Activated T-cell treated with anti-CD3 and anti-CD28 coated beads, Interleukin-2, amount 50 U/mL, for 24 hours (primary cell): Measurements from ENCODE around the gene FILIP1.
"Not testable (repeated sequence)": the region's sequence is repeated elsewhere in the genome, so short reads cannot be mapped to it uniquely, and the experiment has no call there.

ENCODE experiments used
- DNase-seq: peaks from one replicate; pipeline ENCODE4 v3.0.0-alpha.2; 2020
- H3K27ac Mint-ChIP-seq: 2 replicates; pipeline ENCODE4 v1.8.0; 2020; ENCODE audit warnings: mild to moderate bottlenecking, mixed read lengths
- H3K27me3 Mint-ChIP-seq: 2 replicates; pipeline ENCODE4 v1.8.0; 2020; ENCODE audit warnings: mixed read lengths
- H3K36me3 Mint-ChIP-seq: 2 replicates; pipeline ENCODE4 v1.8.0; 2020; ENCODE audit warnings: low read depth, mixed read lengths
- H3K4me1 Mint-ChIP-seq: 2 replicates; pipeline ENCODE4 v1.8.0; 2020; ENCODE audit warnings: low read depth, mixed read lengths
- H3K4me3 Mint-ChIP-seq: 2 replicates; pipeline ENCODE4 v1.8.0; 2020; ENCODE audit warnings: mild to moderate bottlenecking, moderate library complexity, mixed read lengths
- H3K9me3 Mint-ChIP-seq: 2 replicates; pipeline ENCODE4 v1.8.0; 2020; ENCODE audit warnings: mixed read lengths

FILIP1 gene

DNA sequence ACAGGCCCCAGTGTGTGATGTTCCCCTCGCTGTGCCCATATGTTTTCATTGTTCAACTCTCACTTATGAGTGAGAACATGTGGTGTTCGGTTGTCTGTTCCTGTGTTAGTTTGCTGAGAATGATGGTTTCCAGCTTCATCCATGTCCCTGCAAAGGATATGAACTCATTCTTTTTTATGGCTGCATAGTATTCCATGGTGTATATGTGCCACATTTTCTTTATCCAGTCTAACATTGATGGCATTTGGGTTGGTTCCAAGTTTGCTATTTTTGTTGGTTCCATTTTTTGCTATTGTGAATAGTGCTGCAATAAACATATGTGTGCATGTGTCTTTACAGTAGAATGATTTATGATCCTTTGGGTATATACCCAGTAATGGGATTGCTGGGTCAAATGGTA, 83.0 kb downstream of the FILIP1 start:
- not testable (repeated sequence) for H3K9me3 Mint-ChIP-seq, H3K4me3 Mint-ChIP-seq, DNase-seq, H3K4me1 Mint-ChIP-seq, H3K27ac Mint-ChIP-seq, H3K36me3 Mint-ChIP-seq
- H3K27me3 Mint-ChIP-seq = peaks cover 33% of the 10 kb centered on the region

DNA sequence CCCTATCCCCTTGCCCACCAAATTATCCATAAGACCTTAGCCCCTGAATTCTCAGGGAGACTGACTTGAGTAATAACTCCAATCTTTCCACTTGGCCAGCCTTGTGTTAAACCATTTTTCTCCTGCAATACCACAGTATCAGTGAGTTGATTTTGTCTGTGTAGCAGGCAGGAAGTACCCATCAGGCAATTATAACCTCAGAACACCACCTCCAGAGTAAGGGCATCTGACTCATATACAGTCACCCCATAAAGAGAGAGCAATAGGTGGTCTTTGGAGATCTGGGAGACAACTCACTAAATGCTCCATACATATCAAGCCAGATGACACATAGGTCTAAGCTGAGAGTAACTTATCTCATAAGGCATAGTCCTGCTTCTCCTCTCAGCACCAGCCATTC, 83.7 kb downstream of the FILIP1 start:
- no peaks in the 10 kb centered on the region for H3K36me3 Mint-ChIP-seq
- H3K27ac Mint-ChIP-seq = no peak overlapping the region
- peaks cover 30% of the 10 kb centered on the region for H3K27me3 Mint-ChIP-seq
- no peak for DNase-seq
- H3K9me3 Mint-ChIP-seq = no peaks in the 10 kb centered on the region
- no peak overlapping the region for H3K4me3 Mint-ChIP-seq
- H3K4me1 Mint-ChIP-seq = no peaks in the 10 kb centered on the region

DNA sequence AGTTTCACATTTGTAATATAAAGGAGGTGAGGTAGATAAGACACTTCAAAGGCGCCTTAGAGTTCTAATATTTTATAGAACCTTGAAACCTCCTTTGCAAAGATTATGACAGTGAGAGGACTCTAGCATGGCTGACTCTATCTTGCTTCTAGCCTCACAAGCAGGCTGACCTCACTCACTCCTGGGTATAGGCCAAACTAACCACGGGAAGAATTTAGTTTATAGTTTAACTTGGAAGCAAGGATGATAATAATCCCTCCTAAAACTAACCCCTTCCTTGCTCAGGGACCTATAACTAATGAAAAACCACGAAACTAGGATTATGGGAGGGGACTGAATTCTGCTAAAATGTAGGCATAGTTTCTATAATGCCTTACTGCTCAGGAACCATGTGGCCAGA, 84.3 kb downstream of the FILIP1 start:
- no peak for DNase-seq
- Mint-ChIP-seq H3K9me3 (no peaks in the 10 kb centered on the region), H3K4me1 (no peaks in the 10 kb centered on the region), H3K4me3 (no peak overlapping the region), H3K36me3 (no peaks in the 10 kb centered on the region), H3K27ac (no peak overlapping the region), H3K27me3 (peaks cover 24% of the 10 kb centered on the region)

DNA sequence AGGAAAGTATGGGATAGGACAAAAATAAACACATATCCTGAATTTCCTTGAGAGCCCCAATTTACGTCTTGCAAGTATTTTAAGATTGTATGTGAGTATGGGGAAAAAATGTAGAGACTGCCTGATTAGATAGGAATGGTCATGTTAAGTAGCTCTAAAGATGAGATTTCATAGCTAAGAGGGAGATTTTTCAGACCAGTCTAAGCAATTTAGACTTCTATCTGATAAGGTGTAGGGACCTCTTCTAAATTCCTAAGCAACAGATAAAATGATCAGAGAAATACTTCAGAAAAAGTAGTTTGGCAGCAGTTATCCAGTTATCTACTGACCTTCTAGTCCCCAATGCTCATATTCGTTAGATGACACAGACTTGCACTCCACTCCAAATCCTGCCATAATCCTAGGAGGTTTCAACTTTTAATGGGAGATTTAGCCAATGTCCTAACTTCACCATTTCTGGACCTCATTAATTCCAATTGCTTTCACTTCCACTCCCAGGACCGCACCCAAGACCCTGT, 90.0 kb downstream of the FILIP1 start:
- Mint-ChIP-seq H3K36me3 (no peaks in the 10 kb centered on the region), H3K9me3 (no peaks in the 10 kb centered on the region), H3K27me3 (peaks cover 2% of the 10 kb centered on the region), H3K4me3 (no peak overlapping the region), H3K4me1 (no peaks in the 10 kb centered on the region), H3K27ac (no peak overlapping the region)
- DNase-seq = no peak

DNA sequence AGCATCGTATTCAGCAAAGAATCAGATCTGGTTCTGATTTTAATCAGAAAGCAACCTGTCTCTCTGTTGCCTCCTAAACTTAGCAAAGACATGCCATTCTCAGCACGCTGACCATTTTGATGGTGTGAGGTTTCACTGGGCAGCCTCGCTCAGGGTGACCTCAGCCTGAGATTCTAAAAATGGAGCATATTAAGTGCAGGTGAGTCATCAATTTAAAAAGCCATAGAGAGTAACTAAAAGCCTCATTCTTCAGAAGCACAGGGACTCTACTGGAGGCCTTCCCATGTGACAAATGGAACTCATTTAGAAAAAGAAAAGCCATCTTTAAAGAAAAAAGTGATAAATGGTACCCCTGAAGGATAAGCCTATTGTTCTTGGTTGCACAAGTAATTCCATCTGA, 91.3 kb downstream of the FILIP1 start:
- DNase-seq = no peak
- no peaks in the 10 kb centered on the region for H3K36me3 Mint-ChIP-seq
- peaks cover 6% of the 10 kb centered on the region for H3K27me3 Mint-ChIP-seq
- H3K4me1 Mint-ChIP-seq = no peaks in the 10 kb centered on the region
- H3K4me3 Mint-ChIP-seq = no peak overlapping the region
- H3K27ac Mint-ChIP-seq = no peak overlapping the region
- no peaks in the 10 kb centered on the region for H3K9me3 Mint-ChIP-seq

DNA sequence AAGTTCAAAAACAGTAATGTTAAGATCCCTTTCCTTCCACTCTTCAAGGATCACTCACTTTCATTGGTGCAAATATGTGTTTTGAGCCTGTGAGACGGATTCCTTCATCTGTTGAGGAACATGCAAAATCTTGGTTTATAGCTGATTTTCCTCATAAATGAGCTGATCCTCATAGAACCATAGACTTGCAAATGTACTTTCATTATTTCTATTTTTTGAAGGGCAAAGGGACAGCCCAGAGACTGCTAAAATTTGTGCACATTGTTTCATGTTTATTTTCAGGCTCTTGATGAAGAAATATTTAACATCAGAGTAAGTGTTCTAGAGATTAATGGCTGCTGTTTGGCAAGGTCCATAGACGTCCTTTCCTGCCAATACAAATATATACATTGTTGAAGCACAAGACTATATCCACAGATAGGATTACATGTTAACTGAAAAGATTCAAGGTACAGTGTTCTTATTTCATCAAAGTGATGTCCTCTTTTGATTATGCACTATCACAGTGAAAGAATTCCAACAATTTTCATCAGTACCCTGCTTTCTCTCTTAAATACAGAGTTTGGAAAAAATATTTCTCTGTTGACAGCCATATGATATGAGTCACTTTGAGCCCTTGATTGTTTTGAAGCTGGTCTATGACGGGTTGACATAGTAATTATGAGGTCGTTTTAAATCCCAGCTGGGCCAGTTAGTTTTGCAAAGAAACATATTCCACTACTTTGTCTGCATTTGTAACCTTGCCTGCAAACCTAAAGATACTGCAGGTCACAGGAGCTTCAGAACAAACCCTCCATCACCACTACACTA, 95.7 kb downstream of the FILIP1 start:
- Mint-ChIP-seq H3K4me1 (no peaks in the 10 kb centered on the region), H3K9me3 (no peaks in the 10 kb centered on the region), H3K4me3 (no peak overlapping the region), H3K27me3 (peaks cover 21% of the 10 kb centered on the region), H3K36me3 (no peaks in the 10 kb centered on the region), H3K27ac (no peak overlapping the region)
- DNase-seq = no peak

DNA sequence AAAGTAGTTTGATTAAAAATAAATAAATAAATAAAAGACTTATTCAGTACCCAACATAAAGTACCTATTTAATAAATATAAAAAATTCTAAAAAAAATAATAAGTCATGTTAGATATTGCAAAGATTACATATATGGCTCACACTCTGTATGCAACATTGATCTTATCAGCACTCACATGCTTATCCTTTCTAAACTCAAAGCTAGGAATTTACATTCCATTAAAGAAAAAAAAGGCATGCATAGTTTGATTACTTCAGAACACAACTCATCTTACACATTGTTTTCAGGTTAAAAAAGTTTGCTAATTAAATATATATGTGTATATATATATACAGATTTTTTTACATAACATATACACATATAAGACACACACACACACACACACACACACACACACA, 96.4 kb downstream of the FILIP1 start:
- Mint-ChIP-seq H3K27me3 (peaks cover 21% of the 10 kb centered on the region), H3K9me3 (no peaks in the 10 kb centered on the region), H3K36me3 (no peaks in the 10 kb centered on the region), H3K4me3 (no peak overlapping the region), H3K4me1 (no peaks in the 10 kb centered on the region), H3K27ac (no peak overlapping the region)
- no peak for DNase-seq

DNA sequence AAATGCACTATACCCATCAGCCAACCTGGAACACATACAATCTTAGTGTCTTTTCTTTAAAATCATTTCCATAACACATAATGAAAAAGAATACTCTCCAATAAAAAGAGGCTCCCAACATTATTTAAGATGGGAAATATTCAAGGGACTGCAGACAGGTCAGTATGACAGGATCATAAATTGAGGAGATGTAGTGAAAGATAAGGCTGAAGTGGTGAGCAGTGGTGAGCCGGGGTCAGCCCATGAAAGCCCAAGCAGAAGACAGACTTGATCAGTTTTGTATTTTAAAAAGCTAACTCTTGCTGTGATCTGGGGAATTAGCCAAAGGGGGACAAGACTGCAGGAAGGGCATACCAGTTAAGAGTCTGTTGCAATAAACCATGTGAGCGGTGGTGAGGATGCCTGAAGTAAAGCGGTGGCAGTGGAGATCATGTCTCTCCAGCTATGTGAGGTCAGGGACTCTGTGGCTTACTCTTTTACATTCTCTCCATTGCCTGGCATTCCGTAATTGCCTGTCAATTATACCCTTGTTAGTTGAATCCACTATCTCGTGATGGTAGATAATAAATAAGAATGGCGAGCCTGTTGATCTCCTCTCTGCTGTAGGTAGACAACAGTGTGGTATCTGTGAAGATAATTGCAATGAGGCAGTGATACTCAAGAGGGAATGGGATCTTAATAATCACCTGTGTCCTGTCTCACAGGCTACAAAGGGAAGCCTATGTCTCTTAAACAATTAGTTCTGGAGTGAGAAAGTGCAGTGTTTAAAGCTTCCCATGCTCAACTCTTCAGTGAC, 97.4 kb downstream of the FILIP1 start:
- peaks cover 21% of the 10 kb centered on the region for H3K27me3 Mint-ChIP-seq
- H3K4me1 Mint-ChIP-seq = no peaks in the 10 kb centered on the region
- no peaks in the 10 kb centered on the region for H3K36me3 Mint-ChIP-seq
- no peaks in the 10 kb centered on the region for H3K9me3 Mint-ChIP-seq
- H3K4me3 Mint-ChIP-seq = no peak overlapping the region
- no peak for DNase-seq
- no peak overlapping the region for H3K27ac Mint-ChIP-seq

DNA sequence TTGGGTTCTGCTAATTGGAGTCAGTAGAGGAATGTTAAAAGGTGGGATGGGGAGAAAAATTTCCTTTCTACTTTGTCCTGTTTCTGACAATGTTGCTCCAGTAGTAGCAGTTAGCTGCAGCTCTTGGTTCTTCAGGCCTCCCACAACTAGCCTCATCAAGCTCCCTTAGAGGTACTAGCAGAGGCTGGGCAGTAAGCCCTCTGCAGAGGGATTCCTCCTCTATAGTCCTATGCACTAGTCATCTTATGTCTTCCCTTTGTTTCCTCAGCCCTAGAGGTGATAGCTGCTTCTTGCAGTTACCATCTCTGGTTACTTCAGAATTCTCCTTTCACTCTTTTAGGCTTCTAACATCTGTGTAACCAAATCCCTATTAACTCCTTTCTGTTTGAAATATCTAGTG, 99.8 kb downstream of the FILIP1 start:
- no peak for DNase-seq
- H3K27ac Mint-ChIP-seq = no peak overlapping the region
- H3K27me3 Mint-ChIP-seq = peaks cover 23% of the 10 kb centered on the region
- no peaks in the 10 kb centered on the region for H3K9me3 Mint-ChIP-seq
- no peak overlapping the region for H3K4me3 Mint-ChIP-seq
- no peaks in the 10 kb centered on the region for H3K4me1 Mint-ChIP-seq
- no peaks in the 10 kb centered on the region for H3K36me3 Mint-ChIP-seq

DNA sequence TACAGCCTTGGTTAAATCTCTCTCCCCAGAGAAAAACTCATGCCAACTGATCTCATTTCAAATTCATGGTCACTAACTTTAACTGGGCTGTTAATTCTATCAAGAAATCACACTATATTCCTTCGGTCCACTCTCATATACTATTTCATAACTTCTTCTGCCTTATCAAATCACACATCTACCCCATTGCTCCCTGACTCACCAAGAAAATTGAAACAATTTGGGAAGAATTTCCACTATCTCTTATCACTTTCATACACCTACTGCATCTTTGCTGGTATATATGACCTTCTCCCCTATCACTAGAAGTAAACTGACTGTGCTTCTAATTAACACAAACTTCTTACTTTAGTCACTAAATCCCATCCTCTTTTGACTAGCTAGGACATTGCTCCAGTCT, 102.3 kb downstream of the FILIP1 start:
- Mint-ChIP-seq H3K4me3 (no peak overlapping the region), H3K36me3 (no peaks in the 10 kb centered on the region), H3K27me3 (peaks cover 28% of the 10 kb centered on the region), H3K27ac (no peak overlapping the region), H3K9me3 (no peaks in the 10 kb centered on the region), H3K4me1 (no peaks in the 10 kb centered on the region)
- DNase-seq = no peak

DNA sequence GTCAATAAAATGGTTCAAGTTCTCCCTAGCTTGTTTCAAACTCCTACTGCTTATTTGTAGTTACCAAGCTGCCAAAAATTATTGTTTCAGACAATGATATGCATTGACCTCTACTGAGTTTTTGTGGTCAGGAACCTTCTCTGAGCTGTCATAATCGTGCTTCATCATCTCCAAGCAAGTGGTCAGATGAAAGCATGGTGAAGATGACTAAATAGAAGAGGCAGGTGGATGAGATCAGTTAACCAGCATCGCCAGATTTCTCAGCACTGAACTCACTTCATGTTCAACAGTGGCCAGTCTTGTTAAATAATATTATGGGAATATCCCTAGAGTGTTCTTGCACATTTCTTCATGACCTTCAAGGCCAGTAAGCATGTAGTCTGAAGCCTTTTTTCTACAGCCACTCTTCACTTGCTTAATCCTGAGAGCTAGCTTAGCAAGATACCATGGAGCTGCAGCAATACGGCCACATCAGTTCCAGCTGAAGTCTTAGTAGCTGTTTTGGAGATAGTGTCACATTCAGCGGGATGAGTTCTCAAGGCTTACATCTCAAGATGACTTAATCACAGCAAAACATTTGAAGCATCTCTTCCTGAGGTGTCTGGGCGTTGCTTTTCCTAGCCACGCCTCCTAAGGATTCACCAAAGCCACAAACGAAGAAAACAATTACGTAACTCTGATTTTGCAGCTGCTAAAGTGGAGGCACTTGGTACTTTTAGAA, 107.4 kb downstream of the FILIP1 start:
- no peak for DNase-seq
- H3K9me3 Mint-ChIP-seq = no peaks in the 10 kb centered on the region
- H3K4me3 Mint-ChIP-seq = no peak overlapping the region
- no peak overlapping the region for H3K27ac Mint-ChIP-seq
- no peaks in the 10 kb centered on the region for H3K36me3 Mint-ChIP-seq
- peaks cover 16% of the 10 kb centered on the region for H3K27me3 Mint-ChIP-seq
- H3K4me1 Mint-ChIP-seq = no peaks in the 10 kb centered on the region

DNA sequence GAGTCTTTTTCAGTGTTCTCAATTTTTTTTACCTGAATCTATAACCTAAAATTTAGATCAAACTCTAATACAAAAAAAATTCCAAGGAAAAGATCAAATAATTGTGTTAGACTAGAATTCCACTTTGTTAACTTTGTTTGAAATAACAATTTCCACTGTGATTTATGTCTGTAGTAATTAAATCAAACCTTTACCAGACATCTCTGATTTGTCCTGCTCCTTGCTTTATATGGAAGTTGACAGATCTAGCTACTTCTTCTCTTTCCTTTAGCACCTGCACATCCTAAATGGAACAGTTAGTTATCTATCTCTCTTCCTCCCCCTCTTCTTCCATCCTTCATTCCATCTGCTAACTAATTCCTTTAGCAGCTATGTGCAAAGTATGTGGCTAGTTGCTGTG, 109.5 kb downstream of the FILIP1 start:
- H3K27me3 Mint-ChIP-seq = peaks cover 14% of the 10 kb centered on the region
- H3K9me3 Mint-ChIP-seq = no peaks in the 10 kb centered on the region
- no peak overlapping the region for H3K27ac Mint-ChIP-seq
- no peaks in the 10 kb centered on the region for H3K4me1 Mint-ChIP-seq
- no peak overlapping the region for H3K4me3 Mint-ChIP-seq
- no peak for DNase-seq
- no peaks in the 10 kb centered on the region for H3K36me3 Mint-ChIP-seq

DNA sequence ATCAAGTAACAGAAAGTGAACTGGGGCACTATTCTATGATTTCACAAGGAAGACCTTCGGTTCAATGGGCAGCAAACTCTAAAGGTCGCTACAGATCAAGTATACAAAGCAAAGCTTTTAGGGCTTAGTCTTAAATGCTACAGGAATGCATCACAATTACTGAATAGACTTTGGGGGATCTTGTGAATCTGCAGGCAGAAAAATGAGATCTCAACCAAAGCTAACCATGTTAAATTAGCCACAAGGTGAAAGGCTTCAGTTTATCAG, 111.0 kb downstream of the FILIP1 start:
- Mint-ChIP-seq H3K4me3 (no peak overlapping the region), H3K27ac (no peak overlapping the region), H3K9me3 (no peaks in the 10 kb centered on the region), H3K27me3 (peaks cover 4% of the 10 kb centered on the region), H3K36me3 (no peaks in the 10 kb centered on the region), H3K4me1 (no peaks in the 10 kb centered on the region)
- no peak for DNase-seq

DNA sequence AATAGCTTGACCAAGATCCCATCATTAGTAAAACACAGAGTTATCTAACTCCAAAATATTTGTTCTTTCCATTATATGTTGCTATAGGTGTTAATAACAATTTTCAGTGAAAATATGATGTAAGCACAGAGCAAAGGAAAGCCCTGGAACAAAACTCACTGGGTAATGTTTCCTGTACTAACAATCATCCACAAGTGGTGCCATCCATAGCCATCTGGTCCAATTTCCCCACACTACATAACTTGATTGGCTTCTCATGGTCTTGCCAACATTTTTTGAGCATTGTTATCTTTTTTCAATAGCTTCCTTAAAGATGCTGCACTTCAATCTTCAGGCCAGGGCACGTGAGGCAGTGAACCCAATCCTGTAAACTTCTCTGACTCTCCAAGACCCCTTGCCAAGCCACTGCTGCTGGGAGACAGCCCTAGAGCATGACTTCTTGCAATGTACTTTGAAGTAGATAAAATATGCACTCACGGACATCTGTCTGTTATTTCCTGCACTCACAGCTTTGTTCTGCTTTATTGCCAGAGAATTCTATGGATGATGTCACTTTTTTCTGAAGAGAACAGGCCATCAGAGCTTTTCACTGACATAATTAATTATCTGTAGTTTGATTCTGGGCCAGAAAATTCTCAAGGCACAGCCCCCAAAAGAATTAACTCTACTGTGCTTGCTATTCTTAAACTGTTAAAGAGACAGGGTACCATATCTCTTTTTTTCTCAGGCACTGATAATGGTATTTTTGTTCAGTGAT, 111.5 kb downstream of the FILIP1 start:
- no peaks in the 10 kb centered on the region for H3K9me3 Mint-ChIP-seq
- H3K4me3 Mint-ChIP-seq = no peak overlapping the region
- H3K27ac Mint-ChIP-seq = no peak overlapping the region
- no peaks in the 10 kb centered on the region for H3K27me3 Mint-ChIP-seq
- H3K36me3 Mint-ChIP-seq = no peaks in the 10 kb centered on the region
- DNase-seq = no peak
- no peaks in the 10 kb centered on the region for H3K4me1 Mint-ChIP-seq
